ENCODE results near the gene MSL3B.

The MSL3B gene

GRCh38 chr2:233846387-233847247, 21.6 kb downstream of the MSL3B start:
- TF ChIP-seq, protein P1, sequence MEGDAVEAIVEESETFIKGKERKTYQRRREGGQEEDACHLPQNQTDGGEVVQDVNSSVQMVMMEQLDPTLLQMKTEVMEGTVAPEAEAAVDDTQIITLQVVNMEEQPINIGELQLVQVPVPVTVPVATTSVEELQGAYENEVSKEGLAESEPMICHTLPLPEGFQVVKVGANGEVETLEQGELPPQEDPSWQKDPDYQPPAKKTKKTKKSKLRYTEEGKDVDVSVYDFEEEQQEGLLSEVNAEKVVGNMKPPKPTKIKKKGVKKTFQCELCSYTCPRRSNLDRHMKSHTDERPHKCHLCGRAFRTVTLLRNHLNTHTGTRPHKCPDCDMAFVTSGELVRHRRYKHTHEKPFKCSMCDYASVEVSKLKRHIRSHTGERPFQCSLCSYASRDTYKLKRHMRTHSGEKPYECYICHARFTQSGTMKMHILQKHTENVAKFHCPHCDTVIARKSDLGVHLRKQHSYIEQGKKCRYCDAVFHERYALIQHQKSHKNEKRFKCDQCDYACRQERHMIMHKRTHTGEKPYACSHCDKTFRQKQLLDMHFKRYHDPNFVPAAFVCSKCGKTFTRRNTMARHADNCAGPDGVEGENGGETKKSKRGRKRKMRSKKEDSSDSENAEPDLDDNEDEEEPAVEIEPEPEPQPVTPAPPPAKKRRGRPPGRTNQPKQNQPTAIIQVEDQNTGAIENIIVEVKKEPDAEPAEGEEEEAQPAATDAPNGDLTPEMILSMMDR (IDR thresholded peaks at IDR 0.05; ENCODE audit: insufficient read depth, low read length, severe bottlenecking) = no peak
- H3K36me3 ChIP-seq (ENCODE audit: control insufficient read depth, insufficient read depth, low read length) = peaks cover 5% of the 10 kb centered on the region
- H3K4me3 ChIP-seq (ENCODE audit: low read depth, low read length) = no peak overlapping the region
- H3K27me3 ChIP-seq (ENCODE audit: control insufficient read depth, insufficient read depth, low read length) = no peaks in the 10 kb centered on the region
- DNase-seq (ENCODE audit: low read depth) = no peak
- FAIRE-seq = no peak

GRCh38 chr2:233845301-233846060, 22.7 kb downstream of the MSL3B start:
- DNase-seq (ENCODE audit: low read depth) = no peak
- Histone ChIP-seq H3K4me3 (ENCODE audit: low read depth, low read length) (no peak overlapping the region), H3K36me3 (ENCODE audit: control insufficient read depth, insufficient read depth, low read length) (peaks cover 5% of the 10 kb centered on the region), H3K27me3 (ENCODE audit: control insufficient read depth, insufficient read depth, low read length) (no peaks in the 10 kb centered on the region)
- FAIRE-seq = no peak
- TF ChIP-seq, protein P1 (IDR thresholded peaks at IDR 0.05; ENCODE audit: insufficient read depth, low read length, severe bottlenecking) = no peak

DNA sequence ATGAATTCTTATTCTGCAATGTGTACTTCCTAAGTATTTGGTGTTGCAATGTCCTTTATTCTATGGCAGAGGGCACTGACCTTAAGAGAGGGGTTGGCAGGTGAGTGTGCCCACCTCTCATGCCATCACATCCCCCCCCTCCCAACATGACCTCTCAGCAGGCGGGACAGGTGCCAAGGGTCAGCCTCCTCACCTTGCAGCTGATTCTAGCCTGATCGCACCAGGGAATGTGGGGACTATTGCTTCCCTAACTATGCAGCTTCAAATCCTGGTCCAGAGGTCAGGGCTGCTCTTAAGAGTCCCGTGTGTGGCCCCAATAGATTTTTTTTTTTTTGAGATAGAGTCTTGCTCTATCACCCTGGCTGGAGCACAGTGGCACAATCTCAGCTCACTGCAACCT, 23.4 kb downstream of the MSL3B start:
- TF ChIP-seq, protein P1 (IDR thresholded peaks at IDR 0.05; ENCODE audit: insufficient read depth, low read length, severe bottlenecking) = no peak
- peaks cover 4% of the 10 kb centered on the region for H3K36me3 ChIP-seq (ENCODE audit: control insufficient read depth, insufficient read depth, low read length)
- H3K4me3 ChIP-seq (ENCODE audit: low read depth, low read length) = no peak overlapping the region
- no peak for DNase-seq (ENCODE audit: low read depth)
- H3K27me3 ChIP-seq (ENCODE audit: control insufficient read depth, insufficient read depth, low read length) = no peaks in the 10 kb centered on the region
- no peak for FAIRE-seq

- FAIRE-seq (peak; percentile 58), DNase-seq (ENCODE audit: low read depth) (no peak)
- Histone ChIP-seq H3K27me3 (ENCODE audit: control insufficient read depth, insufficient read depth, low read length) (no peaks in the 10 kb centered on the region), H3K36me3 (ENCODE audit: control insufficient read depth, insufficient read depth, low read length) (peaks cover 3% of the 10 kb centered on the region), H3K4me3 (ENCODE audit: low read depth, low read length) (no peak overlapping the region)
- TF ChIP-seq, protein P1 (IDR thresholded peaks at IDR 0.05; ENCODE audit: insufficient read depth, low read length, severe bottlenecking) = no peak
These were observed 23.9 kb downstream of the MSL3B start for GRCh38 chr2:233844064-233844807.

DNA sequence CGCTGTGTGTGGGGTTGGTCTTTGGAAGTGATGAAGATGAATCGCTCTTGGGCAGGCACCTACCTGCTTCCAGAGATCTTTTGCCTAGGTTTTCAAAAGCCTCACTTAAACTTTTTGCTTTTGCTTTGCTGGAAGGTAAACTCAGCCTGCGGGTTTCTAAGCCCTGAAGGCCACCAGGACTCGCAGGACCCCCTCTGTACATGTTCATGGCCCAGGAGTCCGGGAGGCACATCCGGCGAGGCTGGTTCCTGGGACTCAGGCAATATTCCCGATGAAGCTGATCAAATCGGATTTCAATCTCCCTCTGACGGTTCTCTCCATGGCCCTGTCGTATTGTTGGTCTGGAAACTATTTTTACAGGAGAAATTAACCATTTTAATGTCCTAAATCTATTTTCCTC, 27.0 kb downstream of the MSL3B start:
- no peak for DNase-seq (ENCODE audit: low read depth)
- TF ChIP-seq, protein P1 (IDR thresholded peaks at IDR 0.05; ENCODE audit: insufficient read depth, low read length, severe bottlenecking) = no peak
- Histone ChIP-seq H3K4me3 (ENCODE audit: low read depth, low read length) (no peak overlapping the region), H3K27me3 (ENCODE audit: control insufficient read depth, insufficient read depth, low read length) (no peaks in the 10 kb centered on the region), H3K36me3 (ENCODE audit: control insufficient read depth, insufficient read depth, low read length) (no peaks in the 10 kb centered on the region)
- FAIRE-seq = no peak
